Fibroblast of lung (primary cell): ENCODE measurements around the gene BET1. TPM values are rescaled to one million over a fixed set of nuclear protein-coding genes. Genes with fewer than 3 reads are reported as not detected.
A peak's percentile ranks its signal among the peaks of the same experiment; 100 is the strongest.

Experiments
- DNase-seq, 2 donors: peaks; one replicate each; pipeline versions ENCODE4 v3.0.0 to v3.0.0-alpha.2; 2010; ENCODE audit warnings: low read depth in 2 of 2
- H2AFZ ChIP-seq: 2 replicates; pipeline ENCODE4 v1.5.1; 2012; ENCODE audit warnings: low read length, control low read depth, inconsistent platforms
- H3K27ac ChIP-seq: 2 replicates; pipeline ENCODE4 v1.5.1; 2011; ENCODE audit warnings: low read length, control low read depth; ENCODE audit not compliant: insufficient read depth
- H3K27me3 ChIP-seq: 2 replicates; pipeline ENCODE4 v1.5.1; 2011; ENCODE audit warnings: mild to moderate bottlenecking, low read length; ENCODE audit not compliant: control insufficient read depth, insufficient read depth
- H3K36me3 ChIP-seq: 2 replicates; pipeline ENCODE4 v1.5.1; 2011; ENCODE audit warnings: low read length; ENCODE audit not compliant: control insufficient read depth, insufficient read depth
- H3K4me1 ChIP-seq: 2 replicates; pipeline ENCODE4 v1.5.1; 2011; ENCODE audit warnings: low read length; ENCODE audit not compliant: control insufficient read depth, insufficient read depth; ENCODE audit errors: extremely low read depth
- H3K4me2 ChIP-seq: 2 replicates; pipeline ENCODE4 v1.5.1; 2011; ENCODE audit warnings: low read length, control low read depth; ENCODE audit not compliant: insufficient read depth; ENCODE audit errors: extremely low read depth
- H3K4me3 ChIP-seq, 4 experiments: fragments of 200-600 bp in 1 of 4; sonication (generic) in 1 of 4; replicated peaks in 1 of 4; 2 replicates each; pipeline ENCODE4 v1.5.1; 2011 to 2016; ENCODE audit warnings: low read length in 4 of 4, low read depth in 3 of 4, mild to moderate bottlenecking in 3 of 4, control low read depth in 2 of 4, inconsistent platforms in 1 of 4, mixed read lengths in 1 of 4; ENCODE audit not compliant: insufficient read depth in 1 of 4; ENCODE audit errors: control extremely low read depth in 1 of 4
- H3K79me2 ChIP-seq: 2 replicates; pipeline ENCODE4 v1.5.1; 2012; ENCODE audit warnings: mild to moderate bottlenecking, low read length, inconsistent platforms; ENCODE audit not compliant: control insufficient read depth, insufficient read depth
- H3K9ac ChIP-seq: 2 replicates; pipeline ENCODE4 v1.5.1; 2011; ENCODE audit warnings: mild to moderate bottlenecking, low read length, control low read depth; ENCODE audit not compliant: insufficient read depth
- H3K9me3 ChIP-seq: 2 replicates; pipeline ENCODE4 v1.5.1; 2012; ENCODE audit warnings: low read depth, low read length; ENCODE audit not compliant: control insufficient read depth, insufficient read depth
- H4K20me1 ChIP-seq: 2 replicates; pipeline ENCODE4 v1.5.1; 2011; ENCODE audit warnings: low read length; ENCODE audit not compliant: control insufficient read depth, insufficient read depth; ENCODE audit errors: extremely low read depth
- CTCF ChIP-seq, 2 donors: IDR thresholded peaks in 1 of 2; conservative IDR thresholded peaks in 1 of 2; 1 replicate in 1 of 2; 2 replicates in 1 of 2; pipeline ENCODE4 v1.5.1; 2011 to 2012; ENCODE audit warnings: low read length in 2 of 2, control low read depth in 1 of 2, inconsistent platforms in 1 of 2, low read depth in 1 of 2, mild to moderate bottlenecking in 1 of 2
- EZH2 ChIP-seq: IDR thresholded peaks from 2 replicates; pipeline ENCODE4 v1.5.1; 2012; ENCODE audit warnings: low read length, control low read depth, mild to moderate bottlenecking; ENCODE audit errors: missing control alignments
- polyA plus RNA-seq, 2 donors: library from polyadenylated mRNA; depleted of rRNA in 1 of 2; stranded (reverse) in 1 of 2; unstranded in 1 of 2; fragments of >200 nt; gene quantifications; 2 replicates each; pipeline ENCODE4 v1.2.1, GENCODE V29; 2011 to 2012; ENCODE audit warnings: missing spikeins in 1 of 2
- total RNA-seq: library from RNA; depleted of rRNA; stranded (reverse); fragments of >200 nt; gene quantifications from 2 replicates; pipeline ENCODE4 v1.2.1, GENCODE V29; 2014

BET1 gene
- total and polyA plus RNA-seq, 2 donors (not counting 1 experiment from before 2014, with no cell fraction given), result 40.3 to 52.5 TPM

- no peak overlapping the region for H3K4me2 ChIP-seq
- TF ChIP-seq EZH2 (no peak), CTCF (conservative IDR thresholded peaks at IDR 0.05 in 1 of 2, IDR thresholded peaks at IDR 0.05 in 1 of 2; ENCODE audit: low read depth in 1 of 2, low read length in 2 of 2) (no peak)
- no peak overlapping the region for H3K4me3 ChIP-seq
- peak overlapping the region; percentile 45 for H2AFZ ChIP-seq
- H3K79me2 ChIP-seq, result no peaks in the 10 kb centered on the region
- no peaks in the 10 kb centered on the region for H3K36me3 ChIP-seq
- no peak overlapping the region for H3K9ac ChIP-seq
- H3K27ac ChIP-seq, result no peak overlapping the region
- no peak for DNase-seq
- no peaks in the 10 kb centered on the region for H4K20me1 ChIP-seq
- no peaks in the 10 kb centered on the region for H3K27me3 ChIP-seq
- H3K9me3 ChIP-seq, result no peaks in the 10 kb centered on the region
- no peaks in the 10 kb centered on the region for H3K4me1 ChIP-seq
Measured at GRCh38 chr7:93972029-93972725, 32.0 kb downstream of the BET1 start.

- Histone ChIP-seq H3K4me2 (no peak overlapping the region), H3K79me2 (no peaks in the 10 kb centered on the region), H3K9me3 (no peaks in the 10 kb centered on the region), H2AFZ (no peak overlapping the region), H3K9ac (no peak overlapping the region), H3K4me1 (no peaks in the 10 kb centered on the region), H4K20me1 (no peaks in the 10 kb centered on the region), H3K4me3 (no peak overlapping the region), H3K36me3 (no peaks in the 10 kb centered on the region), H3K27me3 (no peaks in the 10 kb centered on the region), H3K27ac (no peak overlapping the region)
- DNase-seq, result peak in 1 of 2 donors; percentile 31
- TF ChIP-seq EZH2, result no peak
- TF ChIP-seq CTCF (conservative IDR thresholded peaks at IDR 0.05 in 1 of 2, IDR thresholded peaks at IDR 0.05 in 1 of 2; ENCODE audit: low read depth in 1 of 2, low read length in 2 of 2), result no peak
Measured at GRCh38 chr7:93968911-93969620, 35.1 kb downstream of the BET1 start.

GRCh38 chr7:93964813-93965212 lies 39.3 kb downstream of the BET1 start:
- H3K79me2 ChIP-seq, result no peaks in the 10 kb centered on the region
- no peaks in the 10 kb centered on the region for H3K36me3 ChIP-seq
- DNase-seq, result no peak
- H4K20me1 ChIP-seq, result no peaks in the 10 kb centered on the region
- no peak overlapping the region for H2AFZ ChIP-seq
- no peak overlapping the region for H3K4me3 ChIP-seq
- no peak overlapping the region for H3K9ac ChIP-seq
- no peaks in the 10 kb centered on the region for H3K4me1 ChIP-seq
- TF ChIP-seq EZH2 (no peak), CTCF (conservative IDR thresholded peaks at IDR 0.05 in 1 of 2, IDR thresholded peaks at IDR 0.05 in 1 of 2; ENCODE audit: low read depth in 1 of 2, low read length in 2 of 2) (no peak)
- no peaks in the 10 kb centered on the region for H3K9me3 ChIP-seq
- no peak overlapping the region for H3K4me2 ChIP-seq
- H3K27ac ChIP-seq, result no peak overlapping the region
- H3K27me3 ChIP-seq, result no peaks in the 10 kb centered on the region
